Liver (tissue), 3 donors: ENCODE data around the gene NISCH.

Source experiments
- CTCF ChIP-seq: fragments of 150-350 bp; IDR thresholded peaks from 2 replicates; pipeline ENCODE4 v1.5.1; 2017; ENCODE audit warnings: improper control_type of control experiment, low read depth, low read length; ENCODE audit not compliant: missing input control
- EGR1 ChIP-seq, 2 donors: IDR thresholded peaks; 2 replicates each; pipeline ENCODE4 v1.6.1; 2016 to 2018; ENCODE audit warnings: antibody characterized with exemption in 2 of 2, low read depth in 2 of 2
- FOXA1 ChIP-seq: IDR thresholded peaks from 2 replicates; pipeline ENCODE4 v1.6.1; 2016; ENCODE audit warnings: antibody characterized with exemption
- JUND ChIP-seq, 2 donors: IDR thresholded peaks; 2 replicates each; pipeline ENCODE4 v1.6.1; 2016; ENCODE audit warnings: antibody characterized with exemption in 2 of 2
- NR2F2 ChIP-seq: IDR thresholded peaks from 2 replicates; pipeline ENCODE4 v1.6.1; 2016; ENCODE audit warnings: antibody characterized with exemption
- RAD21 ChIP-seq, 2 donors: IDR thresholded peaks; 2 replicates each; pipeline ENCODE4 v1.6.1; 2016; ENCODE audit warnings: antibody characterized with exemption in 2 of 2, mild to moderate bottlenecking in 2 of 2
- SP1 ChIP-seq: IDR thresholded peaks from 2 replicates; pipeline ENCODE4 v1.6.1; 2018; ENCODE audit warnings: antibody characterized with exemption, mild to moderate bottlenecking
- TAF1 ChIP-seq: conservative IDR thresholded peaks from 2 replicates; pipeline ENCODE4 v1.6.1; 2016; ENCODE audit warnings: antibody characterized with exemption, mild to moderate bottlenecking
- YY1 ChIP-seq: IDR thresholded peaks from 2 replicates; pipeline ENCODE4 v1.6.1; 2016; ENCODE audit warnings: antibody characterized with exemption, mild to moderate bottlenecking
- TF ChIP-seq, protein P1 (sequence below): IDR thresholded peaks from 2 replicates; pipeline ENCODE4 v1.6.1; 2016; ENCODE audit warnings: antibody characterized with exemption, mild to moderate bottlenecking
- TF ChIP-seq, protein P2 (sequence below): IDR thresholded peaks from 2 replicates; pipeline ENCODE4 v1.6.1; 2016; ENCODE audit warnings: antibody characterized with exemption
- donor health status: healthy.
- donor health status: healthy.

DNA sequence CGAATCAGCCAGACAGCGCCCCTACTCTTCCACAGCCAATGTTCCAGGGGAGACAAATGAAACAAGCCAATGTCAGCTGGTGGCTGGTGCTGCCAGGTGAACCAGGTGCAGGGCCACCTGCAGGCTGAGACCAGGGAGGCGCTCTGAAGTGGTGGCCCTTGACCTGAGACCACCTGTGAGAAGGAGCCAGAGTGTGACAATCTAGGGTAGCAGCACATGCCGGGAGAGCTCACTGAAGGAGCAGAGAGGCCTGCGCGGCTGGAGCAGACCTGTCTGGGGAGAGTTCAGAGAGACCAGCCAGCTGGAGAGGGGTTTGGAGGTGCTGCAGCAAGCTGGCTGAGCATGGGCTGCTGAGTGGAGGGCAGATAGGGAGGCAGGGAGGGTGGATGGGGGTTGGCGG, 39.0 kb downstream of the NISCH start:
- TF ChIP-seq CTCF (no peak), NR2F2 (no peak), TAF1 (no peak), JUND (IDR thresholded peaks at IDR 0.05) (no peak), FOXA1 (no peak), RAD21 (IDR thresholded peaks at IDR 0.05) (no peak), SP1 (no peak), YY1 (no peak), EGR1 (IDR thresholded peaks at IDR 0.05; ENCODE audit: low read depth in 2 of 2) (no peak)
- TF ChIP-seq, protein P1, sequence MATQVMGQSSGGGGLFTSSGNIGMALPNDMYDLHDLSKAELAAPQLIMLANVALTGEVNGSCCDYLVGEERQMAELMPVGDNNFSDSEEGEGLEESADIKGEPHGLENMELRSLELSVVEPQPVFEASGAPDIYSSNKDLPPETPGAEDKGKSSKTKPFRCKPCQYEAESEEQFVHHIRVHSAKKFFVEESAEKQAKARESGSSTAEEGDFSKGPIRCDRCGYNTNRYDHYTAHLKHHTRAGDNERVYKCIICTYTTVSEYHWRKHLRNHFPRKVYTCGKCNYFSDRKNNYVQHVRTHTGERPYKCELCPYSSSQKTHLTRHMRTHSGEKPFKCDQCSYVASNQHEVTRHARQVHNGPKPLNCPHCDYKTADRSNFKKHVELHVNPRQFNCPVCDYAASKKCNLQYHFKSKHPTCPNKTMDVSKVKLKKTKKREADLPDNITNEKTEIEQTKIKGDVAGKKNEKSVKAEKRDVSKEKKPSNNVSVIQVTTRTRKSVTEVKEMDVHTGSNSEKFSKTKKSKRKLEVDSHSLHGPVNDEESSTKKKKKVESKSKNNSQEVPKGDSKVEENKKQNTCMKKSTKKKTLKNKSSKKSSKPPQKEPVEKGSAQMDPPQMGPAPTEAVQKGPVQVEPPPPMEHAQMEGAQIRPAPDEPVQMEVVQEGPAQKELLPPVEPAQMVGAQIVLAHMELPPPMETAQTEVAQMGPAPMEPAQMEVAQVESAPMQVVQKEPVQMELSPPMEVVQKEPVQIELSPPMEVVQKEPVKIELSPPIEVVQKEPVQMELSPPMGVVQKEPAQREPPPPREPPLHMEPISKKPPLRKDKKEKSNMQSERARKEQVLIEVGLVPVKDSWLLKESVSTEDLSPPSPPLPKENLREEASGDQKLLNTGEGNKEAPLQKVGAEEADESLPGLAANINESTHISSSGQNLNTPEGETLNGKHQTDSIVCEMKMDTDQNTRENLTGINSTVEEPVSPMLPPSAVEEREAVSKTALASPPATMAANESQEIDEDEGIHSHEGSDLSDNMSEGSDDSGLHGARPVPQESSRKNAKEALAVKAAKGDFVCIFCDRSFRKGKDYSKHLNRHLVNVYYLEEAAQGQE = no peak
- TF ChIP-seq, protein P2, sequence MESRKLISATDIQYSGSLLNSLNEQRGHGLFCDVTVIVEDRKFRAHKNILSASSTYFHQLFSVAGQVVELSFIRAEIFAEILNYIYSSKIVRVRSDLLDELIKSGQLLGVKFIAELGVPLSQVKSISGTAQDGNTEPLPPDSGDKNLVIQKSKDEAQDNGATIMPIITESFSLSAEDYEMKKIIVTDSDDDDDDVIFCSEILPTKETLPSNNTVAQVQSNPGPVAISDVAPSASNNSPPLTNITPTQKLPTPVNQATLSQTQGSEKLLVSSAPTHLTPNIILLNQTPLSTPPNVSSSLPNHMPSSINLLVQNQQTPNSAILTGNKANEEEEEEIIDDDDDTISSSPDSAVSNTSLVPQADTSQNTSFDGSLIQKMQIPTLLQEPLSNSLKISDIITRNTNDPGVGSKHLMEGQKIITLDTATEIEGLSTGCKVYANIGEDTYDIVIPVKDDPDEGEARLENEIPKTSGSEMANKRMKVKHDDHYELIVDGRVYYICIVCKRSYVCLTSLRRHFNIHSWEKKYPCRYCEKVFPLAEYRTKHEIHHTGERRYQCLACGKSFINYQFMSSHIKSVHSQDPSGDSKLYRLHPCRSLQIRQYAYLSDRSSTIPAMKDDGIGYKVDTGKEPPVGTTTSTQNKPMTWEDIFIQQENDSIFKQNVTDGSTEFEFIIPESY = no peak
